Measurements from ENCODE around the gene P2RX5. TPM values are rescaled to one million over a fixed set of nuclear protein-coding genes. Genes with fewer than 3 reads are reported as not detected.

The P2RX5 gene
- total RNA-seq, 6 experiments from 2014 or later = 5.2 to 16.1 (median 7.0) TPM

- DNase-seq = no peak
- peaks cover 24% of the 10 kb centered on the region for H3K36me3 Mint-ChIP-seq (ENCODE audit: low read depth)
- no peak for TF ChIP-seq CTCF (IDR thresholded peaks at IDR 0.05)
- H3K9me3 Mint-ChIP-seq = no peaks in the 10 kb centered on the region
- H3K27me3 Mint-ChIP-seq (ENCODE audit: insufficient read depth) = peaks cover 3% of the 10 kb centered on the region
- H3K4me3 Mint-ChIP-seq = peak overlapping the region; percentile 93
- H3K4me1 Mint-ChIP-seq (ENCODE audit: low read depth) = peaks cover 27% of the 10 kb centered on the region
- peak overlapping the region; percentile 85 for H3K27ac Mint-ChIP-seq
Observed at GRCh38 chr17:3669548-3669947, 26.4 kb downstream of the P2RX5 start.

GRCh38 chr17:3669085-3669347 is 26.9 kb downstream of the P2RX5 start:
- Mint-ChIP-seq H3K27ac (peak overlapping the region; percentile 85), H3K36me3 (ENCODE audit: low read depth) (peaks cover 30% of the 10 kb centered on the region), H3K9me3 (no peaks in the 10 kb centered on the region), H3K4me1 (ENCODE audit: low read depth) (peaks cover 27% of the 10 kb centered on the region), H3K27me3 (ENCODE audit: insufficient read depth) (peaks cover 3% of the 10 kb centered on the region; the same call in 1 of the 2 replicates), H3K4me3 (peak overlapping the region; percentile 93)
- DNase-seq = no peak
- no peak for TF ChIP-seq CTCF (IDR thresholded peaks at IDR 0.05)

GRCh38 chr17:3668279-3669084 is 27.5 kb downstream of the P2RX5 start, which contains the start of the genes EMC6 and TAX1BP3:
TSS of gene EMC6 (plus strand) at chr17:3668812. CDS start at chr17:3669147, 335 bp downstream.
TSS of gene TAX1BP3 (minus strand) at chr17:3668578. CDS start at chr17:3668526, 52 bp downstream.
- Mint-ChIP-seq H3K4me1 (ENCODE audit: low read depth) (peaks cover 27% of the 10 kb centered on the region), H3K4me3 (peak within 1 kb of the TSS; percentile 93), H3K9me3 (no peaks in the 10 kb centered on the region), H3K36me3 (ENCODE audit: low read depth) (peaks cover 30% of the 10 kb centered on the region), H3K27me3 (ENCODE audit: insufficient read depth) (peaks cover 3% of the 10 kb centered on the region; the same call in 1 of the 2 replicates), H3K27ac (peak within 1 kb of the TSS; percentile 88)
- no peak for TF ChIP-seq CTCF (IDR thresholded peaks at IDR 0.05)
- peak; percentile 96 for DNase-seq

- no peaks in the 10 kb centered on the region for H3K9me3 Mint-ChIP-seq
- DNase-seq = peak; percentile 91
- peak; percentile 49; the same call in 1 of the 2 replicates for TF ChIP-seq CTCF (IDR thresholded peaks at IDR 0.05)
- peaks cover 27% of the 10 kb centered on the region for H3K4me1 Mint-ChIP-seq (ENCODE audit: low read depth)
- peak overlapping the region; percentile 93 for H3K4me3 Mint-ChIP-seq
- H3K27ac Mint-ChIP-seq = peak overlapping the region; percentile 88
- H3K36me3 Mint-ChIP-seq (ENCODE audit: low read depth) = peaks cover 30% of the 10 kb centered on the region
- peaks cover 6% of the 10 kb centered on the region; the same call in 1 of the 2 replicates for H3K27me3 Mint-ChIP-seq (ENCODE audit: insufficient read depth)
Observed at GRCh38 chr17:3667366-3668278, 28.3 kb downstream of the P2RX5 start.

GRCh38 chr17:3666516-3666915 is 29.4 kb downstream of the P2RX5 start:
- Mint-ChIP-seq H3K27me3 (ENCODE audit: insufficient read depth) (peaks cover 6% of the 10 kb centered on the region; the same call in 1 of the 2 replicates), H3K36me3 (ENCODE audit: low read depth) (peaks cover 30% of the 10 kb centered on the region), H3K4me3 (peak overlapping the region; percentile 93), H3K27ac (peak overlapping the region; percentile 66), H3K4me1 (ENCODE audit: low read depth) (peaks cover 27% of the 10 kb centered on the region), H3K9me3 (no peaks in the 10 kb centered on the region)
- no peak for TF ChIP-seq CTCF (IDR thresholded peaks at IDR 0.05)
- DNase-seq = no peak
